Endothelial cell of umbilical vein (primary cell): ENCODE results near the gene RTN4. TPM values are rescaled to one million over a fixed set of nuclear protein-coding genes. Genes with fewer than 3 reads are reported as not detected.

Source experiments
- BruUV-seq: library from RNA; stranded (reverse); fragments of 400-500 nt; replicated peaks from 2 replicates; lab custom pipeline; 2021; lab: Mats Ljungman, UMichigan
- CTCF ChIA-PET: fragments of 300-600, 350-600 bp; sonication (Branson Sonifier 250); formaldehyde crosslinking; loops from one replicate; lab custom pipeline; 2021; ENCODE audit warnings: antibody characterized with exemption, inconsistent platforms; lab: Charles Lee
- POLR2A ChIA-PET: fragments of 300-600, 350-600 bp; sonication (Branson Sonifier 250); formaldehyde crosslinking; loops from one replicate; lab custom pipeline; 2021; ENCODE audit warnings: antibody characterized with exemption, inconsistent platforms; lab: Charles Lee
- DNase-seq: peaks from one replicate; pipeline ENCODE4 v3.0.0-alpha.2; 2011; ENCODE audit warnings: low read depth, low spot score
- FAIRE-seq: peaks from 2 replicates; lab custom pipeline; 2011; peaks lifted over from hg19 to GRCh38; lab: Jason Lieb, UNC
- H2AFZ ChIP-seq: 2 replicates; pipeline ENCODE4 v1.6.0; 2012; ENCODE audit warnings: low read depth, low read length, control low read depth, inconsistent platforms
- H3K27ac ChIP-seq: 2 replicates; pipeline ENCODE4 v1.5.1; 2011; ENCODE audit warnings: low read depth, mild to moderate bottlenecking, control low read depth, low read length, moderate library complexity; ENCODE audit not compliant: insufficient read depth
- H3K27me3 ChIP-seq, 2 experiments: 2 replicates each; pipeline versions ENCODE4 v1.6.0 to v1.6.1; 2011; ENCODE audit warnings: low read length in 2 of 2, mixed read lengths in 1 of 2; ENCODE audit not compliant: control insufficient read depth in 2 of 2, insufficient read depth in 2 of 2
- H3K36me3 ChIP-seq, 2 experiments: 2 replicates in 1 of 2; 3 replicates in 1 of 2; pipeline ENCODE4 v1.5.1; 2011; ENCODE audit warnings: low read length in 2 of 2, mild to moderate bottlenecking in 1 of 2, moderate library complexity in 1 of 2; ENCODE audit not compliant: control insufficient read depth in 2 of 2, insufficient read depth in 2 of 2; ENCODE audit errors: extremely low read depth in 1 of 2
- H3K4me1 ChIP-seq: 3 replicates; pipeline ENCODE4 v1.5.1; 2011; ENCODE audit warnings: mild to moderate bottlenecking, low read length; ENCODE audit not compliant: control insufficient read depth, insufficient read depth; ENCODE audit errors: extremely low read depth
- H3K4me2 ChIP-seq: 2 replicates; pipeline ENCODE4 v1.6.1; 2011; ENCODE audit warnings: low read length, control low read depth, mixed read lengths; ENCODE audit not compliant: insufficient read depth
- H3K4me3 ChIP-seq, 3 experiments: fragments of 200-600 bp in 1 of 3; sonication (generic), shearing (Covaris generic) in 1 of 3; replicated peaks in 1 of 3; 2 replicates each; pipeline ENCODE4 v1.5.1; 2011 to 2016; ENCODE audit warnings: control low read depth in 3 of 3, low read length in 3 of 3, mild to moderate bottlenecking in 2 of 3, inconsistent platforms in 1 of 3, low read depth in 1 of 3, moderate library complexity in 1 of 3; ENCODE audit not compliant: insufficient read depth in 1 of 3
- H3K79me2 ChIP-seq: 2 replicates; pipeline ENCODE4 v1.6.0; 2012; ENCODE audit warnings: low read length, inconsistent platforms; ENCODE audit not compliant: control insufficient read depth, insufficient read depth
- H3K9ac ChIP-seq: replicated peaks from 2 replicates; pipeline ENCODE3; 2011; ENCODE audit warnings: low read length, control low read depth; ENCODE audit not compliant: insufficient read depth; ENCODE audit errors: extremely low read depth
- H3K9me1 ChIP-seq: replicated peaks from 3 replicates; pipeline ENCODE4 v1.6.0; 2011; ENCODE audit warnings: mild to moderate bottlenecking, low read length; ENCODE audit not compliant: control insufficient read depth, insufficient read depth; ENCODE audit errors: extremely low read depth
- H3K9me3 ChIP-seq: replicated peaks from 2 replicates; pipeline ENCODE4 v1.5.1; 2012; ENCODE audit warnings: low read length, inconsistent platforms; ENCODE audit not compliant: control insufficient read depth, insufficient read depth
- H4K20me1 ChIP-seq: replicated peaks from 2 replicates; pipeline ENCODE3; 2011; ENCODE audit warnings: mild to moderate bottlenecking, low read length; ENCODE audit not compliant: control insufficient read depth, insufficient read depth; ENCODE audit errors: extremely low read depth
- EZH2 ChIP-seq: IDR thresholded peaks from 2 replicates; pipeline ENCODE4 v1.6.1; 2012; ENCODE audit warnings: borderline replicate concordance, low read depth, mild to moderate bottlenecking, moderate library complexity, low read length, inconsistent platforms; ENCODE audit not compliant: severe bottlenecking
- FOS ChIP-seq: IDR thresholded peaks from 2 replicates; pipeline ENCODE4 v1.6.1; 2011; ENCODE audit warnings: mild to moderate bottlenecking, low read length, moderate library complexity, borderline replicate concordance; ENCODE audit not compliant: insufficient read depth
- GATA2 ChIP-seq: IDR thresholded peaks from 2 replicates; pipeline ENCODE4 v1.7.0; 2011; ENCODE audit warnings: low read depth, mild to moderate bottlenecking, moderate library complexity, mixed read lengths, low read length; ENCODE audit not compliant: insufficient read length, insufficient read depth
- JUN ChIP-seq: IDR thresholded peaks from 2 replicates; pipeline ENCODE4 v1.6.1; 2011; ENCODE audit warnings: borderline replicate concordance, low read depth; ENCODE audit not compliant: insufficient read length, insufficient read depth
- MAX ChIP-seq: IDR thresholded peaks from 2 replicates; pipeline ENCODE4 v1.6.1; 2011; ENCODE audit not compliant: insufficient read depth, insufficient read length
- MYC ChIP-seq: IDR thresholded peaks from one replicate; pipeline ENCODE4 v1.6.1; 2011; ENCODE audit warnings: mild to moderate bottlenecking, low read depth, low read length
- POLR2A ChIP-seq: IDR thresholded peaks from 2 replicates; pipeline ENCODE4 v1.6.1; 2012; ENCODE audit warnings: low read depth, mild to moderate bottlenecking, control low read depth, low read length
- POLR2AphosphoS5 ChIP-seq: IDR thresholded peaks from 2 replicates; pipeline ENCODE4 v1.6.1; 2012; ENCODE audit warnings: low read depth, mild to moderate bottlenecking, control low read depth, low read length, moderate library complexity; ENCODE audit not compliant: insufficient read depth
- dilution Hi-C: fragments of 300-500 bp; cut with MboI; formaldehyde crosslinking; loops from one replicate; pipeline ENCODE4 v1.15.0; 2019; ENCODE audit warnings: low sequenced_read_pairs; ENCODE audit not compliant: extremely low pct_ligation_motif_present
- intact Hi-C: fragments of 100-400 bp; cut with micrococcal nuclease; formaldehyde crosslinking; loops from one replicate; pipeline ENCODE4 v1.10.0; 2022
- polyA plus RNA-seq, 4 experiments: library from polyadenylated mRNA; depleted of rRNA in 3 of 4; stranded (reverse) in 3 of 4; unstranded in 1 of 4; fragments of >200 nt; gene quantifications; 2 replicates each; pipeline versions ENCODE4 v1.2.1 to v1.2.3, GENCODE V29; 2011 to 2012; ENCODE audit warnings: missing spikeins in 1 of 4
- total RNA-seq: library from RNA; stranded (reverse); gene quantifications from 2 replicates; pipeline ENCODE4 v1.2.3, GENCODE V29; 2021
- TF ChIP-seq, protein P1 (sequence below), 2 donors: IDR thresholded peaks; 1 replicate in 1 of 2; 2 replicates in 1 of 2; pipeline ENCODE4 v1.5.1; 2011; ENCODE audit warnings: low read length in 2 of 2, mild to moderate bottlenecking in 2 of 2, moderate library complexity in 2 of 2, control low read depth in 1 of 2, inconsistent platforms in 1 of 2, low read depth in 1 of 2; ENCODE audit not compliant: insufficient read depth in 1 of 2; ENCODE audit errors: extremely low read depth in 1 of 2

The RTN4 gene
- total and polyA plus RNA-seq, 2 donors (not counting 3 experiments of a cell fraction or from before 2014, with no cell fraction given): 253 to 486 TPM

- Histone ChIP-seq H2AFZ (no peak overlapping the region), H3K9me3 (no peaks in the 10 kb centered on the region), H3K9ac (no peak overlapping the region), H3K9me1 (no peaks in the 10 kb centered on the region), H4K20me1 (peaks cover 3% of the 10 kb centered on the region), H3K79me2 (peaks cover 16% of the 10 kb centered on the region), H3K4me2 (no peak overlapping the region), H3K4me1 (peaks cover 16% of the 10 kb centered on the region), H3K4me3 (no peak overlapping the region), H3K27me3 (no peaks in the 10 kb centered on the region), H3K36me3 (peaks cover 3 to 19% of the 10 kb centered on the region in 2 experiments), H3K27ac (no peak overlapping the region)
- intact Hi-C loops: loop anchor here (2.0 kb wide), 1 partner anchor 202 kb away; no protein-coding TSS in a partner anchor
- DNase-seq: no peak
- POLR2A ChIA-PET: no interaction called here
- no peak for FAIRE-seq
- TF ChIP-seq JUN (no peak), POLR2A (peak; percentile 17)
- dilution Hi-C loops: no loop called here
- CTCF ChIA-PET: interaction anchor here (0.6 to 3.1 kb wide), 4 partner anchors 12 to 209 kb away, joined by 3 to 14 read pairs (median 4); no protein-coding TSS in a partner anchor
- BruUV-seq: no TSS peak
Measured at GRCh38 chr2:54966837-54967236, 83.4 kb downstream of the RTN4 start.

DNA sequence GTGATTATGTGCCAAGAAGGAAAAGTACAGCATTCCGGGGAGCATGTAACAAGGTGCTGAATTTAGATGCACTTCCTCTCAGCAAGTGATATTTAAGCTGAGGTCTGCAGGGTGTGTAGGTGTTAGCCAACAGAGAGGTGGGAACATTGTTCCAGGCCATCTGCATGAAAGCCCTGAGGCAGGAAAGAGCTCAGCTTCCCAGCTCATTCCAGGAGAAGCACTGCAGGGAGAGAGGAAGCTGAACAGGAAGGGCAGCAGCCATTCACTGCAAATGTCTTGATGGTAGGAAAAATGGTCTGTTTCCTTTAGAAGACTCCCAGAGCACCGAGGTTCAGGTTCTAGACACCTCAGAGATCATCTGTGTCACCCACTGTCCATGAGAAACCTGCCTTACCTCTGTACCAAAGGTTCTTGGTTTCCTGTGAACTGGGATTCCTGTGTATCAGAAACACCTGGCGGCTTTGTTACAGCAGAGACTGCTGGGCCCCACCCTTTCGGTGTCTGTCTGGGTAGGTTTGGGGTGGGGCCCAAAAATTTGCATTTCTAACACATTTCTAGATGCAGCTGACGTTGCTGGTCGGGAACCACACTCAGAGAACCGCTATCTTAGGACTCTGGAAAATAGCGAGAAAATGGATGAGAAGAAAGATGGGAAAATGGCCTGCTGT, 84.0 kb downstream of the RTN4 start:
- CTCF ChIA-PET: interaction anchor here (0.6 to 3.1 kb wide), 5 partner anchors 12 to 301 kb away, joined by 3 to 14 read pairs (median 4); no protein-coding TSS in a partner anchor
- intact Hi-C loops: loop anchor here (2.0 kb wide), 1 partner anchor 203 kb away; no protein-coding TSS in a partner anchor
- DNase-seq: peak; percentile 47

More for the DNA sequence above, 84.0 kb downstream of the RTN4 start:
- Histone ChIP-seq H3K4me2 (no peak overlapping the region), H3K4me1 (peaks cover 16% of the 10 kb centered on the region), H3K4me3 (no peak overlapping the region), H3K9me3 (no peaks in the 10 kb centered on the region), H2AFZ (no peak overlapping the region), H3K27ac (no peak overlapping the region), H3K27me3 (no peaks in the 10 kb centered on the region), H3K9ac (no peak overlapping the region), H3K9me1 (no peaks in the 10 kb centered on the region), H3K36me3 (peaks cover 3 to 15% of the 10 kb centered on the region in 2 experiments), H4K20me1 (no peaks in the 10 kb centered on the region), H3K79me2 (peaks cover 12% of the 10 kb centered on the region)
- peak; percentile 67 for FAIRE-seq
- dilution Hi-C loops: no loop called here
- no peak for TF ChIP-seq GATA2
- TF ChIP-seq POLR2AphosphoS5: no peak
- TF ChIP-seq MYC: no peak
- no peak for TF ChIP-seq FOS
- no peak for TF ChIP-seq POLR2A
- no peak for TF ChIP-seq JUN
- TF ChIP-seq MAX: no peak
- TF ChIP-seq, protein P1, sequence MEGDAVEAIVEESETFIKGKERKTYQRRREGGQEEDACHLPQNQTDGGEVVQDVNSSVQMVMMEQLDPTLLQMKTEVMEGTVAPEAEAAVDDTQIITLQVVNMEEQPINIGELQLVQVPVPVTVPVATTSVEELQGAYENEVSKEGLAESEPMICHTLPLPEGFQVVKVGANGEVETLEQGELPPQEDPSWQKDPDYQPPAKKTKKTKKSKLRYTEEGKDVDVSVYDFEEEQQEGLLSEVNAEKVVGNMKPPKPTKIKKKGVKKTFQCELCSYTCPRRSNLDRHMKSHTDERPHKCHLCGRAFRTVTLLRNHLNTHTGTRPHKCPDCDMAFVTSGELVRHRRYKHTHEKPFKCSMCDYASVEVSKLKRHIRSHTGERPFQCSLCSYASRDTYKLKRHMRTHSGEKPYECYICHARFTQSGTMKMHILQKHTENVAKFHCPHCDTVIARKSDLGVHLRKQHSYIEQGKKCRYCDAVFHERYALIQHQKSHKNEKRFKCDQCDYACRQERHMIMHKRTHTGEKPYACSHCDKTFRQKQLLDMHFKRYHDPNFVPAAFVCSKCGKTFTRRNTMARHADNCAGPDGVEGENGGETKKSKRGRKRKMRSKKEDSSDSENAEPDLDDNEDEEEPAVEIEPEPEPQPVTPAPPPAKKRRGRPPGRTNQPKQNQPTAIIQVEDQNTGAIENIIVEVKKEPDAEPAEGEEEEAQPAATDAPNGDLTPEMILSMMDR (IDR thresholded peaks at IDR 0.05; ENCODE audit: extremely low read depth in 1 of 2, insufficient read depth in 1 of 2, low read depth in 1 of 2, low read length in 2 of 2): no peak
- TF ChIP-seq EZH2: no peak
- no TSS peak for BruUV-seq
- POLR2A ChIA-PET: no interaction called here
